GM19468 (cell line): Measurements from ENCODE around the gene TMPRSS9.

Source experiments
- ATAC-seq: cut with Tn5 transposase; IDR thresholded peaks from one replicate; pipeline ENCODE4 v1.9.1; 2021; ENCODE audit warnings: mild to moderate bottlenecking, moderate library complexity, moderate number of reproducible peaks; ENCODE audit not compliant: unreplicated experiment; ENCODE audit errors: extremely low read depth

TMPRSS9 gene

GRCh38 chr19:2475018-2475701 is 115.1 kb downstream of the TMPRSS9 start:
- no peak for ATAC-seq
